ENCODE results near the gene NCAPH2. TPM values are rescaled to one million over a fixed set of nuclear protein-coding genes. Genes with fewer than 3 reads are reported as not detected.

The NCAPH2 gene
- 19.7 and 19.9 TPM in 2 replicates for total RNA-seq

GRCh38 chr22:50507991-50508884 lies at the start of gene NCAPH2:
Gene NCAPH2, plus strand, starts transcription at chr22:50508224. Its CDS starts 114 bp downstream, at chr22:50508338.

GRCh38 chr22:50474710-50475651 lies 33.0 kb upstream of the NCAPH2 start, which contains the start of gene SBF1:
Gene SBF1, minus strand, starts transcription at chr22:50475035. Its CDS starts 195 bp downstream, at chr22:50474840.

DNA sequence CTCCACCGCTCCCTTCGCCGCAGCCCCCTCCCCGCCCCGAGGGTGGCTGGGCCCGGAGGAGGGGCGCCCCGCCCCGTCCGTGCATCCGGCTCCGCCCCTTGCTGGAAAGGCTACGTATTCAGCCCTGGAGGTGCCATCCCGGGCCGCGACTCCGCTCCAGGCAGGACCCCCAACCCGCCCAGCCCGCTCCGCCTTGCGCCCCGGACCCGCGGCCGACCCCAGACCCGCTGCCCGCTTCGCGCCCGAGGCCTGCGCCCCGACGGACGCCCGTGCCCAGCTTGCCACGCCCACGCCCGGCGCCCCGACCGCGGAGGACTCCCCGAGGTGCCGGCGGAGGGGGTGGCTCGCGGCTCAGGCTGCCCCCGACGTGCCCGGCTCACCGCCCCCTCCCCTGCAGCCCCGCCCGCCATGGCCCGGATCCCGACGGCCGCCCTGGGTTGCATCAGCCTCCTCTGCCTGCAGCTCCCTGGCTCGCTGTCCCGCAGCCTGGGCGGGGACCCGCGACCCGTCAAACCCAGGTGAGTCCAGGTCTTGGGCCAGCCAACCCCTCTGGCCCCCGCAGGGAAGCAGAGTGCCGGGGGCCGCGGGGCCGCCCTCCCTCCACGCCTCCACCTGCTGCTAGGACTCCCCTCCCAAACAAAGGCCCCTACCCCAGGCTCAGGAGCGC lies 26.5 kb upstream of the NCAPH2 start, which contains the start of gene ADM2:
TSS of gene ADM2 (plus strand) at position 104 of the 667 bp plus-strand sequence. CDS start at position 409, 305 bp downstream.

DNA sequence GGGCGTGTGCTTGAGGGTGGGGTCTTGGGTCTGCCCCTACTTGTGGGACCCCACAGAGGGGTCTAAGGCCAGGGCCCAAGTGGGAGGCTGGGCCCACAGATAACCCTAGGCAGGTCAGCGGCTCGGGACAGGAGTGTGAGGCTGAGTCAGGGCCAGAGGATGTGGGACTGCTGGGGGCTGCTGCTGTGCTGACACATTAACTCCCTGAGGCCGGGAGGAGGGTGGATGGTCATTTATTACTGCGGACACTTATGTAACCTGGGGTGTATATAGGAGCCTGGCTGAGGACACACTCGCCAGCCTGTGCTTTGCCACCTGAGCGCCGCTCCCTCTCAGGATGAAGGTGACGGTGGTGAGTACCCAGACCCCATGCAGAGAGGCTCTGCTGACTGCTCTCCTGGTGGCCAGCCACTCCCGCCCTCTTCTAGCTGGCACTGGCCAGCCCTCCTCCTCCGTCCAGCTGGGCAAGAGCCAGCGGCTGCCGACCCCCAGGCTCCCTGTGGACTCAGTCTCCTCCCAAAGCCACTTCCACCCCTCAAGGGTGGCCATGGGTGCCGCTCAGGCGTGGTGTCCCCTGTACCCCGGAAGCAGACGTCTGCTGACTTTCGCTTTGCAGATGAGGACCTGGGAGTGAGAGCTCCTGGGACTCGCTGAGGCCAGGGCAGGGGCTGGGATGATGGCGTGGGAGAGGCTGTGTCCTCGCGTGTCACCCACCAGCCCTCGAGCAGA lies 21.3 kb upstream of the NCAPH2 start, which contains the start of gene MIOX:
TSS of gene MIOX (plus strand) at position 299 of the 729 bp plus-strand sequence. CDS start at position 338, 39 bp downstream.

GRCh38 chr22:50507421-50507990 lies 518 bp upstream of the NCAPH2 start, which contains the start of gene LMF2:
Gene LMF2, minus strand, starts transcription at chr22:50507702. Its CDS starts 27 bp downstream, at chr22:50507675.

DNA sequence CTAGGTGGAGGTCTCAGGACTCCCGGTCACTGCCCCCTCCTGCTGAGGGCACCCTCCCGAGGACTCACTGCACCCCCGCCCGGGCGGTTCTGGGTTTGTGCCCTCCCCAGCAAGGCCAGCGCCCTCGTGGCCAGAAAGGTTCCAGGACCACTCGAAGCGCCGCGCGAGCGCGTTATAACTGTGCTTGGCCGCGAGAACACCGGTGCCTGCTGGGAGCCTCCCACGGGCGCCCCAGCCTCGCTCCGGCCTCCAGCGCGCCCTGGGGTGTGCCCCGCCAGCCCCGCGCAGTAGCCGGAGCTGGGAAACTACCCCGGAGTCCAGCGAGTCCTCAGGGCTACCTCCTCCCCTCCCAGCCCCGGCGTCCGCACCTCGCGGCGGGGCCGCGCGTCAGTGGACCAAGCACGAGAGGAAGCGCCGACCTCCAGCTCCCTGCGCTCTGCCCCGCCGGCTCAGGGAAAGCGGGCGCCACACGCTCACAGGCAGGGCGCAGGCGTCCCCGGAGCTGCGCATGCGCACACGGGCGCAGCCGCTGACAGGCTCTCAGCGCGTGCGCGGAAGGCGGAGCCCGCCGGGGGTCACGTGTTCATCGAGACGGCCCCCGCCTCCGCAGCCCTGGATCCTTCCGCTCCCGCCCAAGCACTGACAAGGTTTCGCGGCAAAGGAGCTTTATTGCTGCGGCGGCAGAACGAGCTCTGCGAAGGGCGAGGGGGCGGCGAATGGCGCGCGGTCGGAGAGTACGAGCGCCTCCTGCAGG lies 17.3 kb downstream of the NCAPH2 start, which contains the start of gene SCO2:
TSS of gene SCO2 (minus strand) at position 495 of the 754 bp plus-strand sequence. CDS start 1,187 bp downstream, outside the sequence.

GRCh38 chr22:50529897-50530579 lies 22.0 kb downstream of the NCAPH2 start, which contains the start of gene TYMP:
Gene TYMP, minus strand, starts transcription at chr22:50530012. Its CDS starts 303 bp downstream, at chr22:50529709.

DNA sequence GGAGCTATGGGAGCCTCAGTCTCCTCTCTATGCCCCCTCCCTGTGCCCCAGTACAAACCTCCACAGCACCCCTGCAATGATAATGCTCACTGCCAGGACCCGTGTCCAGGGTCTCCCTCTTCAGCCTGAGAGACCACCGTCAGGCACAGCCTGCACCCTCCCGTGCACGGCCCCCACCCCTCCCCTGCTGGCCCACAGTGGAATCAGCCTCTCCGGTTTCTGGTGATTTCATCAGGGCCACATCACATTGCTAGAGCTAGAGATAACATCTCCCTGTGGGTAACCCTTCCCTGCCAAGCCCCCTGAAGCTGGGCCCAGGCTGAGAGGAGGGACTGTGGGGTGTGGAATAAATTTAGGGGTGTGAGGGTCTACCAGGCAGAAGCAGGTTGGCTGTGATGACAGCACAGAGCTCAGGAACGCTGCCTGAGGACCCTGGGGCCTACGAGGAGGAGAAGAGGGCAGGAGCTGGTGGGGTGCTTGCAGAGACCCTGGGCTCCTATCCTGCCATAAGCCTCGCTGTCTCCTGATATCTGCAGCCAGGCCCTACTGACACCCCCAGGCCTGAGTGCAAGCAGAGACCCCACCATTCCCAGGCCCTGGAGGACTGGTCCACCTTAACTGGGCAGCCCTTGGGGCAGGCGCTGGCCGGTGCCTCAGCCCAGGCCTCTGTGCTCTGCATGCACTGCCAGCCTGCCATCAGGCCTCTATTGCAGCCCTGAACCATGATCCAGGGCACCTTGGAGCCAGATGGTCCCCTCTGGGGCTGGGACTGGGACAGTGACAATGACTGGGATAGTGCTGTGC lies 37.7 kb downstream of the NCAPH2 start, which contains the start of gene KLHDC7B:
TSS of gene KLHDC7B (plus strand) at position 378 of the 804 bp plus-strand sequence. CDS start at position 723, 345 bp downstream.

GRCh38 chr22:50562523-50563412 lies 54.7 kb downstream of the NCAPH2 start, which contains the start of gene SYCE3:
Gene SYCE3, minus strand, starts transcription at chr22:50562919. Its CDS starts 6,514 bp downstream, at chr22:50556405.

Other genes starting within 250 kb of the NCAPH2 start
- 11.7 and 35.3 TPM in 2 replicates for gene MAPK12, start 246.5 kb upstream of the NCAPH2 start, total RNA-seq
- gene MAPK11, start 237.8 kb upstream of the NCAPH2 start, total RNA-seq: 2.9 and 7.2 TPM in 2 replicates
- 226 and 278 TPM in 2 replicates for gene PLXNB2, start 200.6 kb upstream of the NCAPH2 start, total RNA-seq
- gene DENND6B, start 181.2 kb upstream of the NCAPH2 start, total RNA-seq: 3.3 and 4.3 TPM in 2 replicates
- 57.9 and 70.7 TPM in 2 replicates for gene PPP6R2, start 164.9 kb upstream of the NCAPH2 start, total RNA-seq
- 88.6 and 131 TPM in 2 replicates for gene SBF1, start 33.2 kb upstream of the NCAPH2 start, total RNA-seq
- 3.5 and 7.9 TPM in 2 replicates for gene ADM2, start 26.7 kb upstream of the NCAPH2 start, total RNA-seq
- 0.10 TPM in 1 of 2 replicates, not detected in the other for gene MIOX, start 21.4 kb upstream of the NCAPH2 start, total RNA-seq
- 60.0 and 74.5 TPM in 2 replicates for gene LMF2, start 522 bp upstream of the NCAPH2 start, total RNA-seq
- 1.2 and 1.5 TPM in 2 replicates for gene SCO2, start 17.4 kb downstream of the NCAPH2 start, total RNA-seq
- 15.2 and 18.5 TPM in 2 replicates for gene TYMP, start 21.8 kb downstream of the NCAPH2 start, total RNA-seq
- 0.39 and 0.63 TPM in 2 replicates for gene KLHDC7B, start 37.7 kb downstream of the NCAPH2 start, total RNA-seq
- not detected in 2 replicates for gene SYCE3, start 54.7 kb downstream of the NCAPH2 start, total RNA-seq
- gene CPT1B, start 70.2 kb downstream of the NCAPH2 start, total RNA-seq: 2.0 and 3.5 TPM in 2 replicates
- 13.7 and 15.0 TPM in 2 replicates for gene CHKB, start 74.6 kb downstream of the NCAPH2 start, total RNA-seq
- gene MAPK8IP2, start 92.6 kb downstream of the NCAPH2 start, total RNA-seq: 0.03 and 0.07 TPM in 2 replicates
- gene ARSA, start 119.9 kb downstream of the NCAPH2 start, total RNA-seq: 36.3 and 48.5 TPM in 2 replicates
- gene SHANK3, start 164.6 kb downstream of the NCAPH2 start, total RNA-seq: 0.33 and 0.59 TPM in 2 replicates
- gene ACR, start 230.0 kb downstream of the NCAPH2 start, total RNA-seq: not detected in 2 replicates